Measurements from ENCODE around the gene LPCAT2.
"Not testable (repeated sequence)": the region's sequence is repeated elsewhere in the genome, so short reads cannot be mapped to it uniquely, and the experiment has no call there.

Gene LPCAT2

DNA sequence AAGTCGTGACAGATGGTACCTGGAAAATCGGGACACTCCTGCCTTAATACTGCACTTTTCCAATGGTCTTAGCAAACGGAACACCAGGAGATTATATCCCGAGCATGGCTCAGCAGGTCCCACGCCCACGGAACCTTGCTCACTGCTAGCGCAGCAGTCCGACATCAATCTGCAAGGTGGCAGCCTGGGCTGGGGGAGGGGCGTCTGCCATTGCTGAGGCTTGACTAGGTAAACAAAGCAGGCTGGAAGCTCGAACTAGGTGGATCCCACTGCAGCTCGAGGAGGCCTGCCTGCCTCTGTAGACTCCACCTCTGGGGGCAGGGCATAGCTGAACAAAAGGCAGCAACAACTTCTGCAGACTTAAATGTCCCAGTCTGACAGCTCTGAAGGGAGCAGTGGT, 106.8 kb downstream of the LPCAT2 start:
- DNase-seq = not testable (repeated sequence)

DNA sequence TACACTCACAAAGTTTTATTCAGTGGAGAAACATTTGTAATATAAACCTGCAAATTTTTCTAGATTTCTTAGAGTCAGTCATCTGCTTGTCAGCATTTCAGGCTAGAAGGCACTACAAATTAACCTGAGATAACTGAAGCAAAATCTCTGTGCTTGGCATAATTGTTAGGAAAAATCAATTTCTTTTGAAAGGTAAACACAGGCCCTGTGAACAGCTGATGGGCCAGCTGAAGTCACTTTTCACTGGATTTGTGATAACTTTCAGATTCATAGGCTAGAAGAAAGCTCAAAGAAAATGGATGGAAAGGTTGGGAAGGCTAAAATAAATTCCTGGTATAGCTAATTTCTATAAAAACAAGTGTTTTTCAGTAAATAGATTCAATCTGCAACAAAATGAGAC, 112.9 kb downstream of the LPCAT2 start:
- DNase-seq = no peak

DNA sequence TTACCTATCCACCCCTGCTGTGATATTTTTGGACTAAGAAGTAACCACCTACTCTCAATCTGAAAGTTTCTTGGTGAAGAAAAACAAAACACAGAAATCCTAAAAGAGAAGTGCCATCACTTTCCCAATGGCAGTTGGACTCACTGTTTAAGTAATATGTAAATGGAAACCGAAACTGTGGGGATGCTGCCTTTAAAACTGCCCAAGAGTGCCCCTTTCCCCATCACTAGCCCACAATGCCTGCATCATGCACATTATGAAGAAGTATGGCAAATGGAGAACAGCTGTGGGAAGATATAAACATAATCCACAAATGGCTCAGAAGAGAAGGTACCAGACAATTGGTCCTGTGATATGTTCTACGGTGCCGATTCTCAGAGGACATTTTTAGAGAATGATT, 113.4 kb downstream of the LPCAT2 start:
- no peak for DNase-seq

GRCh38 chr16:55622930-55623561, 114.2 kb downstream of the LPCAT2 start:
- DNase-seq = no peak

DNA sequence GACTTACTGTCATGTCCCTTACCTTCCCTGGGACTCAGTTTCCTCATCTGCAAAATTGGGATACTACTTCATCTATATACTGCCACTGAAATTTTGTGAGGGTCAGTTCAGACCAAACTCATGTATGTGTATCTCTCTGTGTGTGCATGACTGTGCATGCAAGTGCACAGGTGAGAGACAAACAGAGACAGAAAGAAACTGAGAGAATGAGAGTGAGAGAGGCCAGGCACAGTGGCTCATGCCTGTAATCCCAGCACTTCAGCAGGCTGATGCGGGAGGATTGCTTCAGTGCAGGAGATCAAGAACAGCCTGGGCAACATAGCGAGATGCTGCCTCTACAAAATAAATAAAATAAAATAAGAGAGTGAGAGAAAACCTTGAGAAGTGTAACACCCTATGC, 114.8 kb downstream of the LPCAT2 start:
- no peak for DNase-seq

GRCh38 chr16:55624696-55625095, 115.8 kb downstream of the LPCAT2 start:
- no peak for DNase-seq

- no peak for DNase-seq
Measured at GRCh38 chr16:55625843-55626242, 117.0 kb downstream of the LPCAT2 start.

DNA sequence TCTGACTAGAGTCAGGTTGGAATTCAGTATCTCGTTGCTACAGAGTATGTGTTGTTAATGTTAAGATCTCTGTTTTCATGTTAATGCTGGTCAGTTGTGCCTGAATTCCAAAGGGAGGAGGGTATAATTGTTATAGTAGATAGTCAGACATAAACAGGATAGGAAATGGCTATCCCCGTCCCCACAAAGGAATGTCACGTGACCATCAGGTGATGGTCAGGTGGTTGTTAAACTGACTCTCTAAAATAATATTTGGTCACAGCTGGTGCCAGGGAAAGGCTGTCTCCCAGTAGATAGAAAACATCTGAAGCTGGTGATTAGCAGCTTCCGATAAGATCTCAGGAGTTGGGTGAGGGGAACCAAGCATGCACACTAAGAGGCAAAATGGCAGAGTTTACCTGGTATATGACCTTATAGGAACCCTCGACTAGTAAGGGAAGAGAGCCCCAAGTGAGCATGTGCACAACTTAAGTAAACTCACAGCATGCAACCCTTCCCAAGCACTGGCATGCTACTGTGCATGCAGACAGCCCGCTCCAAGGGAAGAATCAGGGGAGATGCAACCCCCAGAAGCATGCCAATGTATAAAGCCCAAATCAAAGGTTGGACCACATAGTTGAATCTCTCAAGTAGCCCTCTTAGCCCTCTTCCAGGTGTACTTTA, 119.6 kb downstream of the LPCAT2 start:
- DNase-seq = no peak

- DNase-seq = no peak
Measured at GRCh38 chr16:55630774-55631173, 121.9 kb downstream of the LPCAT2 start.

- DNase-seq = no peak
Measured at GRCh38 chr16:55632259-55632658, 123.4 kb downstream of the LPCAT2 start.

- no peak for DNase-seq
Measured at GRCh38 chr16:55634193-55634592, 125.3 kb downstream of the LPCAT2 start.
